H9 (cell line): ENCODE measurements around the gene AGAP3. TPM values are rescaled to one million over a fixed set of nuclear protein-coding genes. Genes with fewer than 3 reads are reported as not detected.

Experiments
- DNase-seq: peaks from one replicate; pipeline ENCODE4 v3.0.0-alpha.2; 2017
- H2AFZ ChIP-seq: one replicate; pipeline ENCODE4 v1.6.1; 2013; ENCODE audit warnings: mild to moderate bottlenecking, low read length, control low read depth, moderate library complexity
- H2AK5ac ChIP-seq: 2 replicates; pipeline ENCODE4 v1.6.1; 2013; ENCODE audit warnings: low read length, control low read depth, mixed read lengths; ENCODE audit not compliant: insufficient read length
- H2BK120ac ChIP-seq: one replicate; pipeline ENCODE4 v1.6.1; 2013; ENCODE audit warnings: low read depth, mild to moderate bottlenecking, low read length, control low read depth, inconsistent platforms; ENCODE audit not compliant: poor library complexity, severe bottlenecking
- H2BK12ac ChIP-seq: 2 replicates; pipeline ENCODE4 v1.6.1; 2013; ENCODE audit warnings: low read length, control low read depth, mixed read lengths, low read depth; ENCODE audit not compliant: insufficient read length
- H2BK15ac ChIP-seq: 2 replicates; pipeline ENCODE4 v1.6.1; 2013; ENCODE audit warnings: low read depth, low read length, control low read depth
- H2BK20ac ChIP-seq: one replicate; pipeline ENCODE4 v1.6.1; 2013; ENCODE audit warnings: low read depth, mild to moderate bottlenecking, low read length, control low read depth, inconsistent platforms; ENCODE audit not compliant: poor library complexity, severe bottlenecking
- H2BK5ac ChIP-seq: 2 replicates; pipeline ENCODE4 v1.6.1; 2013; ENCODE audit warnings: low read length, control low read depth, mixed read lengths; ENCODE audit not compliant: insufficient read length
- H3K14ac ChIP-seq: 2 replicates; pipeline ENCODE4 v1.6.1; 2013; ENCODE audit warnings: low read length, control low read depth; ENCODE audit not compliant: insufficient read depth
- H3K18ac ChIP-seq: 2 replicates; pipeline ENCODE4 v1.6.1; 2013; ENCODE audit warnings: low read depth, mild to moderate bottlenecking, mixed read lengths, low read length, control low read depth; ENCODE audit not compliant: insufficient read length
- H3K23ac ChIP-seq: 2 replicates; pipeline ENCODE4 v1.6.1; 2013; ENCODE audit warnings: low read length, control low read depth, mixed read lengths, low read depth; ENCODE audit not compliant: insufficient read length
- H3K23me2 ChIP-seq: 2 replicates; pipeline ENCODE4 v1.6.1; 2013; ENCODE audit warnings: low read depth, mild to moderate bottlenecking, mixed read lengths, low read length, control low read depth; ENCODE audit not compliant: insufficient read length, poor library complexity, severe bottlenecking
- H3K27ac ChIP-seq: 2 replicates; pipeline ENCODE4 v1.5.1; 2013; ENCODE audit warnings: low read length, control low read depth, mixed read lengths, low read depth; ENCODE audit not compliant: insufficient read length
- H3K27me3 ChIP-seq: 2 replicates; pipeline ENCODE4 v1.6.1; 2013; ENCODE audit warnings: low read length, control low read depth, inconsistent platforms; ENCODE audit not compliant: insufficient read depth
- H3K4ac ChIP-seq: 2 replicates; pipeline ENCODE4 v1.6.1; 2013; ENCODE audit warnings: low read depth, mild to moderate bottlenecking, control low read depth, inconsistent platforms, low read length, moderate library complexity
- H3K4me1 ChIP-seq: 2 replicates; pipeline ENCODE4 v1.6.1; 2013; ENCODE audit warnings: low read length, control low read depth, inconsistent platforms; ENCODE audit not compliant: insufficient read depth
- H3K4me2 ChIP-seq: 2 replicates; pipeline ENCODE4 v1.6.1; 2013; ENCODE audit warnings: low read length, control low read depth, mixed read lengths; ENCODE audit not compliant: insufficient read length, insufficient read depth
- H3K56ac ChIP-seq: 2 replicates; pipeline ENCODE4 v1.6.1; 2013; ENCODE audit warnings: low read depth, mild to moderate bottlenecking, mixed read lengths, low read length, control low read depth; ENCODE audit not compliant: insufficient read length
- H3K79me1 ChIP-seq: 2 replicates; pipeline ENCODE4 v1.6.1; 2013; ENCODE audit warnings: low read depth, mild to moderate bottlenecking, moderate library complexity, low read length, control low read depth, inconsistent platforms; ENCODE audit not compliant: insufficient read depth, poor library complexity, severe bottlenecking
- H3K79me2 ChIP-seq: 2 replicates; pipeline ENCODE4 v1.6.1; 2013; ENCODE audit warnings: low read length, control low read depth, inconsistent platforms; ENCODE audit not compliant: insufficient read depth
- H3K9ac ChIP-seq: 2 replicates; pipeline ENCODE4 v1.6.1; 2013; ENCODE audit warnings: low read length, control low read depth, mixed read lengths; ENCODE audit not compliant: insufficient read length; ENCODE audit errors: extremely low read depth
- H3K9me3 ChIP-seq: one replicate; pipeline ENCODE4 v1.6.1; 2013; ENCODE audit warnings: low read depth, low read length, inconsistent platforms; ENCODE audit not compliant: control insufficient read depth
- H3T11ph ChIP-seq: one replicate; pipeline ENCODE4 v1.6.1; 2013; ENCODE audit warnings: mild to moderate bottlenecking, low read length, control low read depth, inconsistent platforms
- H4K20me1 ChIP-seq: one replicate; pipeline ENCODE4 v1.6.1; 2013; ENCODE audit not compliant: control insufficient read depth, insufficient read length, insufficient read depth
- H4K5ac ChIP-seq: 2 replicates; pipeline ENCODE4 v1.6.1; 2013; ENCODE audit warnings: low read depth, mild to moderate bottlenecking, mixed read lengths, low read length, control low read depth; ENCODE audit not compliant: insufficient read length
- H4K8ac ChIP-seq: replicated peaks from 2 replicates; pipeline ENCODE4 v1.6.1; 2013; ENCODE audit warnings: low read length, control low read depth, mixed read lengths, low read depth; ENCODE audit not compliant: insufficient read length
- H4K91ac ChIP-seq: 2 replicates; pipeline ENCODE4 v1.6.1; 2013; ENCODE audit warnings: low read depth, mild to moderate bottlenecking, moderate library complexity, mixed read lengths, low read length, control low read depth; ENCODE audit not compliant: insufficient read length
- H3K27ac Mint-ChIP-seq, 3 experiments: 2 replicates in 2 of 3; 3 replicates in 1 of 3; pipeline ENCODE4 v1.8.0; 2020 to 2021; ENCODE audit warnings: mixed read lengths in 3 of 3, mild to moderate bottlenecking in 1 of 3, moderate library complexity in 1 of 3
- H3K27me3 Mint-ChIP-seq: 2 replicates; pipeline ENCODE4 v1.8.0; 2021; ENCODE audit warnings: low read depth, mild to moderate bottlenecking, moderate library complexity, mixed read lengths
- H3K36me3 Mint-ChIP-seq, 3 experiments: 2 replicates in 2 of 3; 3 replicates in 1 of 3; pipeline ENCODE4 v1.8.0; 2020 to 2021; ENCODE audit warnings: low read depth in 3 of 3, mixed read lengths in 3 of 3; ENCODE audit not compliant: insufficient read depth in 1 of 3
- H3K4me1 Mint-ChIP-seq, 2 experiments: 2 replicates each; pipeline ENCODE4 v1.8.0; 2020; ENCODE audit warnings: mixed read lengths in 2 of 2
- H3K4me3 Mint-ChIP-seq, 2 experiments: 2 replicates in 1 of 2; 3 replicates in 1 of 2; pipeline ENCODE4 v1.8.0; 2020 to 2021; ENCODE audit warnings: mild to moderate bottlenecking in 2 of 2, mixed read lengths in 2 of 2, moderate library complexity in 1 of 2
- H3K9me3 Mint-ChIP-seq, 2 experiments: 2 replicates in 1 of 2; 3 replicates in 1 of 2; pipeline ENCODE4 v1.8.0; 2020; ENCODE audit warnings: mild to moderate bottlenecking in 2 of 2, mixed read lengths in 2 of 2, moderate library complexity in 1 of 2
- WGBS: extraction: QIAGEN DNeasy Blood & Tissue Kit; methylation state at CpG from one replicate; pipeline ENCODE4 v1.1.7; 2013; ENCODE audit warnings: missing lambda C conversion rate, low lambda C conversion rate, mixed read lengths; ENCODE audit not compliant: insufficient read length; ENCODE audit errors: extremely low coverage; 5-methylcytosine and 5-hydroxymethylcytosine counted together
- total RNA-seq: library from RNA; stranded (reverse); gene quantifications from 2 replicates; pipeline ENCODE4 v1.2.1, GENCODE V29; 2021
- TF ChIP-seq, protein P1 (sequence below): fragments of 200-600 bp; sonication (generic); conservative IDR thresholded peaks from 3 replicates; pipeline ENCODE4 v1.8.0; 2021; ENCODE audit warnings: antibody characterized with exemption, mild to moderate bottlenecking

Gene AGAP3
- total RNA-seq, 1 experiment from 2014 or later = 97.7 TPM

DNA sequence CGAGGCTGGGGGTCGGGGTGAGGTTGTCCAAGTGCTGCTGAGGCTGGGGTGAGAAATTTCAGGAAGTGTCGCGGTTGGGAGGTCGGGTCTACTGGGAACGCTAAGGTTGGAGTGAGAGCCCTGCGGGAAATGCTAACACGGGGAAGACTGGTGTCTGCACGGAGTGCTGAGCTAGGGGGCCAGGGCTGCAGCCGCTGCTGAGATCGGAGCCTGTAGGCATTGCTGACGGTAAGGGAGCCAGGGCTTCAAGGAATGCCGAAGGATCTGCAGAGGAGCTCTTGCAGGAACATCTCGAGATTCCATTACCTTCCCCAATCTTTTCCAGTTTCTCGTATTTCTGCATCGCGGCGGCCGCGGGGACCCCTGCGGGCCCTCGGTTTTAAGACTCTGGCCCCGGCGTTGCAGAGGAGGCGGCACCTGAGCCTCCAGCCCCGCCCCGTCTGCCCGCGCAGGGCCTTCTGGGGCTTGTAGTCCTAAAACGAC lies 28.7 kb upstream of the AGAP3 start, which contains the start of gene CDK5:
Gene CDK5, minus strand, starts transcription at position 392 of the 483 bp plus-strand sequence. Its CDS starts 49 bp downstream, at position 343.
- Histone ChIP-seq H3K4me2 (peak within 1 kb of the TSS; percentile 81), H2BK5ac (no peak within 1 kb of the TSS), H3K79me2 (no peaks in the 10 kb centered on the region), H3K27me3 (no peaks in the 10 kb centered on the region; the same call in 1 of the 2 replicates), H3K9ac (peak within 1 kb of the TSS; percentile 33), H3K14ac (no peak within 1 kb of the TSS), H3K56ac (no peak within 1 kb of the TSS), H4K8ac (no peak within 1 kb of the TSS), H2BK12ac (no peak within 1 kb of the TSS), H2AFZ (no peak within 1 kb of the TSS), H4K20me1 (no peaks in the 10 kb centered on the region), H3K23me2 (peaks cover 38% of the 10 kb centered on the region), H3K9me3 (no peaks in the 10 kb centered on the region), H3K27ac (no peak within 1 kb of the TSS), H3K4me1 (peaks cover 8% of the 10 kb centered on the region), H3K18ac (peak within 1 kb of the TSS; percentile 55), H3K23ac (no peak within 1 kb of the TSS), H2BK15ac (no peak within 1 kb of the TSS), H2BK20ac (no peak within 1 kb of the TSS), H3K4ac (no peak within 1 kb of the TSS), H2BK120ac (no peak within 1 kb of the TSS), H2AK5ac (no peak within 1 kb of the TSS), H3T11ph (no peak within 1 kb of the TSS), H4K5ac (no peak within 1 kb of the TSS), H3K79me1 (no peaks in the 10 kb centered on the region), H4K91ac (no peak within 1 kb of the TSS)
- Mint-ChIP-seq H3K36me3 (peaks cover 0 to 9% (median 0%) of the 10 kb centered on the region in 3 experiments; a peak in 3 of 7 replicates), H3K27ac (peak within 1 kb of the TSS in 2 of 3 experiments; percentile 82 to 93; a peak in 4 of 7 replicates), H3K9me3 (no peaks in the 10 kb centered on the region; a peak in 1 of 5 replicates), H3K27me3 (peaks cover 26% of the 10 kb centered on the region), H3K4me1 (peaks cover 37 to 48% of the 10 kb centered on the region in 2 experiments), H3K4me3 (peak within 1 kb of the TSS; percentile 78 to 91)
- TF ChIP-seq, protein P1, sequence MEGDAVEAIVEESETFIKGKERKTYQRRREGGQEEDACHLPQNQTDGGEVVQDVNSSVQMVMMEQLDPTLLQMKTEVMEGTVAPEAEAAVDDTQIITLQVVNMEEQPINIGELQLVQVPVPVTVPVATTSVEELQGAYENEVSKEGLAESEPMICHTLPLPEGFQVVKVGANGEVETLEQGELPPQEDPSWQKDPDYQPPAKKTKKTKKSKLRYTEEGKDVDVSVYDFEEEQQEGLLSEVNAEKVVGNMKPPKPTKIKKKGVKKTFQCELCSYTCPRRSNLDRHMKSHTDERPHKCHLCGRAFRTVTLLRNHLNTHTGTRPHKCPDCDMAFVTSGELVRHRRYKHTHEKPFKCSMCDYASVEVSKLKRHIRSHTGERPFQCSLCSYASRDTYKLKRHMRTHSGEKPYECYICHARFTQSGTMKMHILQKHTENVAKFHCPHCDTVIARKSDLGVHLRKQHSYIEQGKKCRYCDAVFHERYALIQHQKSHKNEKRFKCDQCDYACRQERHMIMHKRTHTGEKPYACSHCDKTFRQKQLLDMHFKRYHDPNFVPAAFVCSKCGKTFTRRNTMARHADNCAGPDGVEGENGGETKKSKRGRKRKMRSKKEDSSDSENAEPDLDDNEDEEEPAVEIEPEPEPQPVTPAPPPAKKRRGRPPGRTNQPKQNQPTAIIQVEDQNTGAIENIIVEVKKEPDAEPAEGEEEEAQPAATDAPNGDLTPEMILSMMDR = no peak
- no CpG with 5 or more reads among the region's 30 CpGs for WGBS
- no peak for DNase-seq
